ENCODE results near the gene SREBF1. TPM values are rescaled to one million over a fixed set of nuclear protein-coding genes. Genes with fewer than 3 reads are reported as not detected.
A peak's percentile ranks its signal among the peaks of the same experiment; 100 is the strongest.

The SREBF1 gene
- total RNA-seq, 1 experiment from 2014 or later, result 298 TPM

GRCh38 chr17:17766744-17767120 lies 70.1 kb downstream of the SREBF1 start:
- H3K4me1 ChIP-seq (ENCODE audit: control insufficient read depth in 1 of 2, insufficient read depth in 2 of 2, low read length in 2 of 2), result peaks cover 3 to 4% of the 10 kb centered on the region in 2 experiments; a peak in 1 of 4 replicates
- no peak for TF ChIP-seq JUND (IDR thresholded peaks at IDR 0.05)
- H3K79me2 ChIP-seq (ENCODE audit: insufficient read depth, low read length), result peaks cover 15% of the 10 kb centered on the region; the same call in 1 of the 2 replicates
- DNase-seq (ENCODE audit: low read depth, low spot score), result no peak
- H2AFZ ChIP-seq (ENCODE audit: low read depth, low read length, poor library complexity, severe bottlenecking), result no peak overlapping the region
- ChIA-PET RAD21 (ENCODE audit: low non-redundant PET in 1 of 2, low total read pairs in 2 of 2, uncharacterized antibody in 2 of 2, unreplicated experiment in 2 of 2) (no interaction called here), POLR2A (no interaction called here), CTCF (no interaction called here)
- no peak overlapping the region for H3K4me3 ChIP-seq (replicated peaks in 1 of 2; ENCODE audit: low read depth in 1 of 2, low read length in 2 of 2)
- H3K9me2 ChIP-seq (ENCODE audit: insufficient read depth), result no peaks in the 10 kb centered on the region
- no peak overlapping the region for H3K9ac ChIP-seq (ENCODE audit: low read length)
- intact Hi-C loops (cut with micrococcal nuclease), result no loop called here
- no peak overlapping the region for H3K4me2 ChIP-seq (ENCODE audit: low read length)
- BruUV-seq (replicated peaks), result no TSS peak
- no peaks in the 10 kb centered on the region for H3K27me3 ChIP-seq (ENCODE audit: insufficient read depth, low read length)
- no peak for ATAC-seq
- H4K20me1 ChIP-seq (ENCODE audit: insufficient read depth), result no peaks in the 10 kb centered on the region
- no peak overlapping the region for H3K27ac ChIP-seq (ENCODE audit: low read depth, low read length)
- no peaks in the 10 kb centered on the region for H3K36me3 ChIP-seq (ENCODE audit: control insufficient read depth in 1 of 2, insufficient read depth in 2 of 2, low read length in 2 of 2)
- H3K9me3 ChIP-seq (ENCODE audit: control insufficient read depth in 1 of 2, insufficient read depth in 1 of 2, low read depth in 1 of 2, low read length in 2 of 2), result no peaks in the 10 kb centered on the region

- no peaks in the 10 kb centered on the region for H4K20me1 ChIP-seq (ENCODE audit: insufficient read depth)
- no peak overlapping the region for H3K4me3 ChIP-seq (replicated peaks in 1 of 2; ENCODE audit: low read depth in 1 of 2, low read length in 2 of 2)
- H3K9me3 ChIP-seq (ENCODE audit: control insufficient read depth in 1 of 2, insufficient read depth in 1 of 2, low read depth in 1 of 2, low read length in 2 of 2), result no peaks in the 10 kb centered on the region
- no peak overlapping the region for H3K4me2 ChIP-seq (ENCODE audit: low read length)
- POLR2A ChIA-PET, result no interaction called here
- no TSS peak for BruUV-seq (replicated peaks)
- ATAC-seq (0 out of 2 replicates have a peak, but pooled peaks have one; percentile 15), DNase-seq (ENCODE audit: low read depth, low spot score) (no peak)
- peaks cover 19% of the 10 kb centered on the region; the same call in 1 of the 2 replicates for H3K79me2 ChIP-seq (ENCODE audit: insufficient read depth, low read length)
- CTCF ChIA-PET, result no interaction called here
- intact Hi-C loops (cut with micrococcal nuclease), result no loop called here
- H3K27me3 ChIP-seq (ENCODE audit: insufficient read depth, low read length), result no peaks in the 10 kb centered on the region
- no peak overlapping the region for H3K9ac ChIP-seq (ENCODE audit: low read length)
- no peak overlapping the region for H3K27ac ChIP-seq (ENCODE audit: low read depth, low read length)
- H2AFZ ChIP-seq (ENCODE audit: low read depth, low read length, poor library complexity, severe bottlenecking), result no peak overlapping the region
- H3K4me1 ChIP-seq (ENCODE audit: control insufficient read depth in 1 of 2, insufficient read depth in 2 of 2, low read length in 2 of 2), result peaks cover 3 to 4% of the 10 kb centered on the region in 2 experiments; a peak in 1 of 4 replicates
- TF ChIP-seq CBX3 (IDR thresholded peaks at IDR 0.05; ENCODE audit: low read depth) (no peak), CTCF (IDR thresholded peaks at IDR 0.05 in 2 of 3, conservative IDR thresholded peaks at IDR 0.05 in 1 of 3; ENCODE audit: borderline replicate concordance in 1 of 3, insufficient read depth in 1 of 3, low read depth in 2 of 3, low read length in 2 of 3) (no peak), POLR2A (IDR thresholded peaks at IDR 0.05; ENCODE audit: borderline replicate concordance, extremely low read depth, insufficient read depth, insufficient read length) (no peak), EGR1 (IDR thresholded peaks at IDR 0.05; ENCODE audit: low read depth) (no peak), JUND (IDR thresholded peaks at IDR 0.05) (no peak), EZH2 (IDR thresholded peaks at IDR 0.05) (no peak), YY1 (IDR thresholded peaks at IDR 0.05; ENCODE audit: extremely low read depth, insufficient replicate concordance, low read depth, low read length) (no peak), REST (IDR thresholded peaks at IDR 0.05; ENCODE audit: low read depth) (no peak), POLR2AphosphoS5 (IDR thresholded peaks at IDR 0.05; ENCODE audit: low read depth, low read length) (no peak), RAD21 (IDR thresholded peaks at IDR 0.05; ENCODE audit: low read depth) (no peak), ELF1 (IDR thresholded peaks at IDR 0.05; ENCODE audit: borderline replicate concordance, low read depth) (no peak), EZH2phosphoT487 (IDR thresholded peaks at IDR 0.05; ENCODE audit: borderline replicate concordance) (no peak), ATF3 (IDR thresholded peaks at IDR 0.05) (no peak), ZFX (IDR thresholded peaks at IDR 0.05) (no peak)
- RAD21 ChIA-PET (ENCODE audit: low non-redundant PET in 1 of 2, low total read pairs in 2 of 2, uncharacterized antibody in 2 of 2, unreplicated experiment in 2 of 2), result no interaction called here
- H3K36me3 ChIP-seq (ENCODE audit: control insufficient read depth in 1 of 2, insufficient read depth in 2 of 2, low read length in 2 of 2), result no peaks in the 10 kb centered on the region
- no peaks in the 10 kb centered on the region for H3K9me2 ChIP-seq (ENCODE audit: insufficient read depth)
Observed at GRCh38 chr17:17766077-17766743, 70.6 kb downstream of the SREBF1 start.

All from HCT116 (cell line).